Bronchial epithelial cell (primary cell): Measurements from ENCODE around the gene HIGD1A. TPM values are rescaled to one million over a fixed set of nuclear protein-coding genes. Genes with fewer than 3 reads are reported as not detected.
A peak's percentile ranks its signal among the peaks of the same experiment; 100 is the strongest.

Experiments
- DNase-seq: peaks from one replicate; pipeline ENCODE4 v3.0.0-alpha.2; 2010; ENCODE audit warnings: low read depth
- FAIRE-seq: peaks from 2 replicates; lab custom pipeline; 2011; peaks lifted over from hg19 to GRCh38; lab: Jason Lieb, UNC
- H3K27me3 ChIP-seq: 2 replicates; pipeline ENCODE4 v1.5.1; 2011; ENCODE audit warnings: low read length; ENCODE audit not compliant: control insufficient read depth, insufficient read depth
- H3K36me3 ChIP-seq: 2 replicates; pipeline ENCODE4 v1.5.1; 2011; ENCODE audit warnings: low read length; ENCODE audit not compliant: control insufficient read depth, insufficient read depth
- H3K4me3 ChIP-seq: 2 replicates; pipeline ENCODE4 v1.5.1; 2011; ENCODE audit warnings: mild to moderate bottlenecking, low read depth, low read length, control low read depth
- total RNA-seq: library from RNA; depleted of rRNA; stranded (reverse); fragments of >200 nt; gene quantifications from 2 replicates; pipeline ENCODE4 v1.2.1, GENCODE V29; 2014
- TF ChIP-seq, protein P1 (sequence below): IDR thresholded peaks from 2 replicates; pipeline ENCODE4 v1.5.1; 2011; ENCODE audit warnings: mild to moderate bottlenecking, moderate library complexity, low read length, control low read depth, inconsistent platforms; ENCODE audit not compliant: insufficient read depth, severe bottlenecking

Gene HIGD1A
- total RNA-seq, 1 donor from 2014 or later = 219 TPM

DNA sequence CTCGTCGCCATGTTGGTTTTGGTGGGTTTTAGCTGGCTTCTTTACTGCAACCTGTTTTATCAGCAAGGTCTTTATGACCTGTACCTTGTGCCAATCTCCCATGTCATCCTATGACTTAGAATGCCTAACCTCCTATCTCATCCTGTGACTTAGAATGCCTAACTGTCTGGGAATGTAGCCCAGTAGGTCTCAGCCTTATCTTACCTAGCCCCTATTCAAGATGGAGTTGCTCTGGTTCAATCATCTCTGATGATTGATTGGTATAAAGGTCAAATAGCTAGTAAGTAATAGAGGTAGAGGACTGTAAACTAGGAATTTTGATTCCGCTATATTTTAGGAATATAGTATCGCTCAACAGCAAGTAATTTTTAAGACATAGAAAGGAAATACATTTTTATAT lies 3.6 kb upstream of the HIGD1A start:
- H3K4me3 ChIP-seq = no peak overlapping the region
- no peaks in the 10 kb centered on the region for H3K27me3 ChIP-seq
- DNase-seq (peak; percentile 65), FAIRE-seq (no peak)
- TF ChIP-seq, protein P1, sequence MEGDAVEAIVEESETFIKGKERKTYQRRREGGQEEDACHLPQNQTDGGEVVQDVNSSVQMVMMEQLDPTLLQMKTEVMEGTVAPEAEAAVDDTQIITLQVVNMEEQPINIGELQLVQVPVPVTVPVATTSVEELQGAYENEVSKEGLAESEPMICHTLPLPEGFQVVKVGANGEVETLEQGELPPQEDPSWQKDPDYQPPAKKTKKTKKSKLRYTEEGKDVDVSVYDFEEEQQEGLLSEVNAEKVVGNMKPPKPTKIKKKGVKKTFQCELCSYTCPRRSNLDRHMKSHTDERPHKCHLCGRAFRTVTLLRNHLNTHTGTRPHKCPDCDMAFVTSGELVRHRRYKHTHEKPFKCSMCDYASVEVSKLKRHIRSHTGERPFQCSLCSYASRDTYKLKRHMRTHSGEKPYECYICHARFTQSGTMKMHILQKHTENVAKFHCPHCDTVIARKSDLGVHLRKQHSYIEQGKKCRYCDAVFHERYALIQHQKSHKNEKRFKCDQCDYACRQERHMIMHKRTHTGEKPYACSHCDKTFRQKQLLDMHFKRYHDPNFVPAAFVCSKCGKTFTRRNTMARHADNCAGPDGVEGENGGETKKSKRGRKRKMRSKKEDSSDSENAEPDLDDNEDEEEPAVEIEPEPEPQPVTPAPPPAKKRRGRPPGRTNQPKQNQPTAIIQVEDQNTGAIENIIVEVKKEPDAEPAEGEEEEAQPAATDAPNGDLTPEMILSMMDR = no peak
- no peaks in the 10 kb centered on the region for H3K36me3 ChIP-seq

DNA sequence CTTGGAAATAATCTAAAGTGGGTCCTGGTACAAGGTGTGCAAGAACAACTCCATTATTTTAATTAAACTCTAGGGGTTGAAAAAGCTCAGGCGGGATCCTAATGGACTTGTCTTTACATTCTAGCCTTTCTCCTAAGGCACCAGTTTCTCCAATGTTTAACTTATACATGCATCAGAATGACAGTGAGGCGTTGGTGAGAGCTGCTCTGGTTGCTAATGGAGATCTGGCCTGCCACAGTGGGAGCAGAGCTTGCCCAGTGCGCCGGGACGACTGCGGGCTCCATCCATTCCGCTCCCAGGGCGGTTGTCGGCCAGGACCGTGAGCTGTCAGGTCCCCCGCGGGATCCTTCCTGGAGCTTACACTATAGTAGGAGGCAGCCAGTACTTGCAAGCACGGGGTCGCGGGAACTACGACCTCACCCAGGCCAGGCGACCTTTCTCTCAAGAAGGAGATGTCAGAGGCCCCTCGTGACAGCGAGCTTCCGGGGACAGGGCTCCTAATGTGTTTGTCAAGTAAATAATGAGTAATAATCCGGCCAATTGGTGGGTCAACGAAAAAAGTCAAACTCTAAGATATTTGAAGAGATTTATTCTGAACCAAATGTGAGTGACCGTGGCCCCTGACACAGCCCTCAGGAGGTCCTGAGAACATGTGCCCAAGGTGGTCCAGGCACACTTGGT lies 991 bp upstream of the HIGD1A start:
- FAIRE-seq (no peak), DNase-seq (no peak)
- H3K36me3 ChIP-seq = peaks cover 1% of the 10 kb centered on the region
- H3K27me3 ChIP-seq = no peaks in the 10 kb centered on the region
- TF ChIP-seq, protein P1 = no peak
- peak overlapping the region; percentile 86 for H3K4me3 ChIP-seq

DNA sequence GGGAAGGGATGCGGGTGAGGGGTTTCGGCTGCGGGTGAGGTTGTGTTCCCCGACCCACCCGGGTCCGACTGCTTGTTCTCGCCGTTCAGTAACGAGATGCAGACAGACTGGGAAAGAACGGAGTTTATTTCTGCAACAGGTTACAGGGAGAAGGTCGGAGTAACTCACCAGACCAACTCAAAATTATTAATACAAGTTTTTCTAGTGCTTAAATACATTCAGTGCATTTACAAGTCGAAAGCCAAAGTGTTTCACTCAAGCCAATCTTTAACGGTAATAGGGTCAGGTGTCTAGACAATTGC lies 492 bp upstream of the HIGD1A start:
- DNase-seq (no peak), FAIRE-seq (no peak)
- no peaks in the 10 kb centered on the region for H3K27me3 ChIP-seq
- H3K4me3 ChIP-seq = peak overlapping the region; percentile 86
- peaks cover 1% of the 10 kb centered on the region for H3K36me3 ChIP-seq
- TF ChIP-seq, protein P1 = no peak

DNA sequence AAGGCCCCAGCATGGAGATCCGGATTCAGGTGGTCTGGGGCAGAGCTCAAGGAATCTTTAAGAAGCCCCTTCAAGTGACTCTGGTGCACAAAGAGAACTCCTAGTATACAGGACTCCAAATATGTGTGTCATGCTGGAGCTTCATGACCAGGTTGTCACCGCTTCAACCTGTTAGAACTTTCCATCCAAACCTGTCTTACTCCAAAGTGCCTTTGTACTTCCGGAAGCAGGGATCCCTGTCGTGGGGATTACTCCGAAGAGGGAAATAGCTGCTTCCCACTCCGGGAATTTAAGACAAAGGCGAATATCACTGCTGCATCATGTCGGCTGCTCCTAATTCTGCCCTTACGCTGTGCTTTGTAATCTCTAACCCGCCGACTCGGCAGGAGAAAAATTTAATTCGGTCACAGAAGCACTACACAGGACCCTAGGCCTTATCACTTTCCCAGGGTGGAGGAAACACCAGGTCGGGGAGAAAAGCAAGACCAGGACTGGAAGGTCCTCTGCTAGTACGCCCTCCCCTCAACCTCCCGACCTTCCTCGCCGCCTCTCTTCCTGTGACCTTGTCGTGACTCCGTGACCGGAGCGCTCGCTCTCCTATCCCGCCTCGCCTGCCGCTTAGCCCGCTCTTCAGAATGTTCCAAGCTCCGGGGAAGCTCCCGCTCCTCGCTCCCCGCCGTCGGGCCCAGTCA lies 730 bp downstream of the HIGD1A start:
- FAIRE-seq (no peak), DNase-seq (peak; percentile 31)
- TF ChIP-seq, protein P1 = no peak

DNA sequence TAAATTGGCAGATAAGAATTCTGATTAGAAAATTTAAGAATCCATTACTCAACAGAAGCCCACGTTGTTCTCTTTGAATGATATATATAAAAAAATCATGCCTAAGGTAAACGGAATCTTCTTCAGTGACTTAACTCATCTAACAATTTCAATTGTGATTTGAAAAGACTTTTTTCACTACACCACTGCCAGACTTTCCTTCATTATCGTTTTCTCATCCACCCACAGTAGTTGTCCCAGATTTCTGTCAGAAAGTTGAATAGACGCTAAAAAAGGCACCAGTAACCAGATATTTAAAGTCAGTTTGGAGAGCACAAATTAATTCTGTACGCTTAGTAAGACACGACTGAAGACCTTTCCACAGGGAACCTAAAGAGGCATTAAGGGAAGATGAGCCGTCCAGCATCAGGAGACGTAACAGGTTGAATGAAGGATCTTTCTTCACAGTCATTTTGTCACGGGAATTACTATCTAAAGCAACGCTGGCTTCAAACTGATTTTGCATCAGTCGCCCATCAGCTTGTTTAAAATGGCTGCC lies 1.3 kb downstream of the HIGD1A start:
- Histone ChIP-seq H3K36me3 (peaks cover 1% of the 10 kb centered on the region), H3K27me3 (no peaks in the 10 kb centered on the region), H3K4me3 (peak overlapping the region; percentile 86)
- TF ChIP-seq, protein P1 = no peak
- DNase-seq = no peak
- no peak for FAIRE-seq

More for the DNA sequence above, 730 bp downstream of the HIGD1A start:
- Histone ChIP-seq H3K36me3 (peaks cover 1% of the 10 kb centered on the region), H3K4me3 (peak overlapping the region; percentile 86), H3K27me3 (no peaks in the 10 kb centered on the region)

DNA sequence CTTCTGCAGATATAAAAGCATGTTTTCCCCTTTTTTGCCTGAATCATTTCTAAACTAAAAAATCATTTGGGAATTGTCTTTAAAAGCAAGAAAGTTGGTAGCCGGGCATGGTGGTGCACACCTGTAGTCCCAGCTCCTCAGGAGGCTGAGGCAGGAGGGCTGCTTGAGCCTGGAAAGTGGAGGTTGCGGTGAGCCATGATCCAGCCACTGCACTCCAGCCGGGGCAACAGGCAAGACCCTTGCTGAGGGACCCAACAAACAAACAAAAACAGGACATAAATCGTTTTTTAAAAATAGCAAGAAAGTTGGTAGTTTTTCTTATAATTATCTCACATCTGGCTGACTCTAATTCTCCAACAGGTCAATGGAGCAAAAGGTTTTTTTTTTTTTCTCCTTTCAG lies 2.5 kb downstream of the HIGD1A start:
- Histone ChIP-seq H3K27me3 (no peaks in the 10 kb centered on the region), H3K4me3 (no peak overlapping the region), H3K36me3 (peaks cover 1% of the 10 kb centered on the region)
- DNase-seq (no peak), FAIRE-seq (no peak)
- TF ChIP-seq, protein P1 = no peak
